ENCODE results near the gene EXTL2.

DNA sequence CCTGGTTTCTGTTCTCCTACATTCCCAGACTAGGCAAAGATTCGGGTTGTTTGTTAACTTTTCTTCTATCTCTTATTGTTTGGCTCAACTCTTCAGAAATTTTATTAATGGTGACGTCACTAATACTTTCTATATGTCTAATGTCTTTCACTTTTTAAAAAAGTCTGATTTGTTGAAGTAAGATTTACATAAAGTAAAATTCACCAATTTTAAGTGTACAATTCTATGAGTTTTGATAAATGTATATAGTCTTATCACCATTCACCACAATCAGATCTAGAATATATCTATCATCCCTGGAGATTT is 27.8 kb downstream of the EXTL2 start:
- TF ChIP-seq TAF1 (IDR thresholded peaks at IDR 0.05; ENCODE audit: borderline replicate concordance, low read depth, low read length) (no peak), POLR2A (IDR thresholded peaks at IDR 0.05; ENCODE audit: low read depth, low read length) (no peak), POLR2AphosphoS5 (IDR thresholded peaks at IDR 0.05; ENCODE audit: low read depth, low read length) (no peak)

Measured in GM12892 (cell line).